T-helper 17 cell (primary cell): ENCODE data around the gene NR6A1. TPM values are rescaled to one million over a fixed set of nuclear protein-coding genes. Genes with fewer than 3 reads are reported as not detected.
A peak's percentile ranks its signal among the peaks of the same experiment; 100 is the strongest.

Experiments used
- ATAC-seq: fragments of 150-1000 bp; cut with Tn5 transposase; 2 replicates; pipeline ENCODE4 v1.10.0; 2021; ENCODE audit warnings: mild to moderate bottlenecking, moderate library complexity
- DNase-seq, 3 donors: peaks; one replicate each; pipeline versions ENCODE4 v3.0.0 to v3.0.0-alpha.2; 2020 to 2021
- H3K9me3 ChIP-seq: one replicate; pipeline ENCODE4 v1.7.0; 2013; ENCODE audit warnings: low read length, mild to moderate bottlenecking; ENCODE audit not compliant: control insufficient read depth, poor library complexity, severe bottlenecking
- H3K27ac Mint-ChIP-seq: one replicate; pipeline ENCODE4 v1.8.0; 2022; ENCODE audit warnings: mild to moderate bottlenecking, moderate library complexity, mixed read lengths
- H3K27me3 Mint-ChIP-seq: one replicate; pipeline ENCODE4 v1.8.0; 2022; ENCODE audit warnings: mixed read lengths
- H3K36me3 Mint-ChIP-seq: one replicate; pipeline ENCODE4 v1.8.0; 2022; ENCODE audit warnings: low read depth, mixed read lengths
- H3K4me1 Mint-ChIP-seq: one replicate; pipeline ENCODE4 v1.8.0; 2022; ENCODE audit warnings: mild to moderate bottlenecking, mixed read lengths
- H3K4me3 Mint-ChIP-seq: one replicate; pipeline ENCODE4 v1.8.0; 2022; ENCODE audit warnings: mild to moderate bottlenecking, moderate library complexity, mixed read lengths
- total RNA-seq, 4 donors: library from RNA in 2 of 4; stranded (reverse) in 2 of 4; gene quantifications; one replicate each; pipeline ENCODE4 v1.2.3 and lab custom pipeline; 2022 to 2026

The NR6A1 gene
- total RNA-seq, 2 donors from 2014 or later, result 0.08 to 0.22 TPM

GRCh38 chr9:124514874-124515273 is 256.2 kb downstream of the NR6A1 start:
- peaks cover 6% of the 10 kb centered on the region for H3K4me1 Mint-ChIP-seq
- peaks cover 44% of the 10 kb centered on the region for H3K27me3 Mint-ChIP-seq
- no peak for DNase-seq
- no peak overlapping the region for H3K27ac Mint-ChIP-seq
- H3K9me3 ChIP-seq, result no peaks in the 10 kb centered on the region
- no peak overlapping the region for H3K4me3 Mint-ChIP-seq
- peaks cover 2% of the 10 kb centered on the region for H3K36me3 Mint-ChIP-seq
- ATAC-seq, result no peak

GRCh38 chr9:124514125-124514524 is 257.0 kb downstream of the NR6A1 start:
- H3K4me3 Mint-ChIP-seq, result no peak overlapping the region
- ATAC-seq (no peak), DNase-seq (no peak)
- peaks cover 41% of the 10 kb centered on the region for H3K27me3 Mint-ChIP-seq
- peaks cover 2% of the 10 kb centered on the region for H3K36me3 Mint-ChIP-seq
- H3K27ac Mint-ChIP-seq, result no peak overlapping the region
- H3K9me3 ChIP-seq, result no peaks in the 10 kb centered on the region
- H3K4me1 Mint-ChIP-seq, result peaks cover 6% of the 10 kb centered on the region

GRCh38 chr9:124513376-124513994 is 257.6 kb downstream of the NR6A1 start:
- Mint-ChIP-seq H3K36me3 (peaks cover 2% of the 10 kb centered on the region), H3K4me3 (no peak overlapping the region), H3K27ac (no peak overlapping the region), H3K4me1 (peaks cover 6% of the 10 kb centered on the region), H3K27me3 (peaks cover 38% of the 10 kb centered on the region)
- no peaks in the 10 kb centered on the region for H3K9me3 ChIP-seq
- no peak for ATAC-seq
- DNase-seq, result no peak

- DNase-seq (no peak), ATAC-seq (no peak)
- H3K4me3 Mint-ChIP-seq, result no peak overlapping the region
- H3K4me1 Mint-ChIP-seq, result peaks cover 6% of the 10 kb centered on the region
- peaks cover 32% of the 10 kb centered on the region for H3K27me3 Mint-ChIP-seq
- H3K36me3 Mint-ChIP-seq, result peaks cover 2% of the 10 kb centered on the region
- H3K9me3 ChIP-seq, result no peaks in the 10 kb centered on the region
- no peak overlapping the region for H3K27ac Mint-ChIP-seq
These were observed 258.3 kb downstream of the NR6A1 start for GRCh38 chr9:124512806-124513204.

DNA sequence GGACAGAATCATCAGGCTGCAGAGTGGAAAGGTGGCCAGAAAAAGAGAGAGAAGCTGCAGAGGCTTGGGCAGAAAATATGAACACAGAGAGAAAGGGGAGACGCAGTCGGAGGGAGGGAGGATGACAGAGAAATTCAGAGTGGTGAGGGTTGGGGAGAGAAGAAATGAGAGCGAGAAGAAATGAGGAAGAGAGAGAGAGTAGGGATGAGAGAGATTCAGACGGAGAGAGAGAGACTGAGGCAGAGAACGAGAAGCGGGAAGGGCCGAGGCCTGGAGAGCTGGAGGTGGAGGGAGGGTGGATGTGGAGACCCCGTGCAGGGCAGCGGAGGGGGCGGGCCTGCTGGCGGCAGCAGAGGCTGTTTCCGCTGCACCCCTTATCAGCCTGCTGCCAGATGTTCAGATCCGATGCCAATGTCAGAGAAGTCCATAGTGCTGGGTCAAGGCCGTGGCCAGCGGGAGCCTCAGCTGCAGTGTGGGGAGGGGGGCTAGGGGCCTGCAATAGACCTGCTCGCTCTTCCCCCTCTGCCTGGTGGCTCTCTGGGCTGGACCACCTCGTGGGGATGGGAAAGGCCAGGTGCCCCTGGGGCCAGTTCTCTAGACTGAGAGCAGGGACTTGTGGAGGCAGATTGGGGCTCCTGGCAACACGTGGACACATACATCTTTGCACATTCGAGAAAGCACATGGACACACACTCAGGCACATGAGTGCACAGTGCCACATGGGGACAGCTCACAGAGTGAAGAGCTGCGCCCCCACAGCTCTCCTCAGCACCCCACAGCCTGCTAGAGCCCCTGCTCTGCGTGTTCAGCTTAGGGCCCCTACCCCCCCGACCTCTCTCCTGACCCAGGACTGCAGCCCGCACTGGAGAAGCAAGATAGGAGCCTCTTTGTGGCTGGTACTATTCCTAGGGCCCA is 259.0 kb downstream of the NR6A1 start:
- H3K36me3 Mint-ChIP-seq, result peaks cover 2% of the 10 kb centered on the region
- DNase-seq (no peak), ATAC-seq (no peak)
- H3K4me1 Mint-ChIP-seq, result peaks cover 6% of the 10 kb centered on the region
- no peak overlapping the region for H3K27ac Mint-ChIP-seq
- H3K27me3 Mint-ChIP-seq, result peaks cover 25% of the 10 kb centered on the region
- H3K9me3 ChIP-seq, result no peaks in the 10 kb centered on the region
- peak overlapping the region; percentile 59 for H3K4me3 Mint-ChIP-seq

GRCh38 chr9:124511426-124511840 is 259.7 kb downstream of the NR6A1 start:
- ATAC-seq, result no peak
- H3K4me1 Mint-ChIP-seq, result peaks cover 6% of the 10 kb centered on the region
- H3K27ac Mint-ChIP-seq, result no peak overlapping the region
- no peak overlapping the region for H3K4me3 Mint-ChIP-seq
- H3K36me3 Mint-ChIP-seq, result no peaks in the 10 kb centered on the region
- H3K9me3 ChIP-seq, result no peaks in the 10 kb centered on the region
- no peak for DNase-seq
- peaks cover 26% of the 10 kb centered on the region for H3K27me3 Mint-ChIP-seq

GRCh38 chr9:124510650-124511425 is 260.3 kb downstream of the NR6A1 start:
- H3K9me3 ChIP-seq, result no peaks in the 10 kb centered on the region
- Mint-ChIP-seq H3K4me3 (no peak overlapping the region), H3K36me3 (no peaks in the 10 kb centered on the region), H3K4me1 (peaks cover 6% of the 10 kb centered on the region), H3K27ac (no peak overlapping the region), H3K27me3 (peaks cover 27% of the 10 kb centered on the region)
- DNase-seq (no peak), ATAC-seq (no peak)

DNA sequence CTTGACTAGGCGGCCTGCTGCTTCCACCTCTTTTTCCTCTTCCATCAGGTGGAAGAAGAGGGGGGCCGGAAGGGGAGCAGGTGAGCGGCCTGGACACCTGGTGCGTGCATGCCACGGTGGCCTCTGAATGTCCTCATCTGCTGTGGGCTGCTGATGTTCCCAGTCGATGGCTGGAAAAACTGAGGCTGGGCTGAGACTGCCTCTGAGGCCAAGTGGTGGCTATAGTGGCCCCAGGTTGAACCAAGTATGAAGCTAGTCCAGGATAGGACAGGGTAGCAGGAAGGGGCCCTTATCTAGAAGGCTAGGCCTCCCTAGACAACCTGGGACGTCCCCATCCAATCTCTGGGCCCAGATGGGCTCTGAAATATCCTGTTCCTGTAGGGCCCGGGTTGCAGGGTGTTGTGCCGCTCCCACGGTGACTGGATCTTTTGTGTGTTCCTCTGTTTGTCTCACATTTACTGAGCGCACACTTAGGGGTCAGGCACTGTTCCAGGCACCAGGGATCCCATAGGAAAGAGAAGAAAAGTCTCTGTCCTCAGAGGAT is 263.2 kb downstream of the NR6A1 start:
- H3K4me3 Mint-ChIP-seq, result no peak overlapping the region
- no peaks in the 10 kb centered on the region for H3K9me3 ChIP-seq
- peaks cover 5% of the 10 kb centered on the region for H3K36me3 Mint-ChIP-seq
- peaks cover 13% of the 10 kb centered on the region for H3K4me1 Mint-ChIP-seq
- no peak overlapping the region for H3K27ac Mint-ChIP-seq
- H3K27me3 Mint-ChIP-seq, result peaks cover 29% of the 10 kb centered on the region
- ATAC-seq (no peak), DNase-seq (no peak)

DNA sequence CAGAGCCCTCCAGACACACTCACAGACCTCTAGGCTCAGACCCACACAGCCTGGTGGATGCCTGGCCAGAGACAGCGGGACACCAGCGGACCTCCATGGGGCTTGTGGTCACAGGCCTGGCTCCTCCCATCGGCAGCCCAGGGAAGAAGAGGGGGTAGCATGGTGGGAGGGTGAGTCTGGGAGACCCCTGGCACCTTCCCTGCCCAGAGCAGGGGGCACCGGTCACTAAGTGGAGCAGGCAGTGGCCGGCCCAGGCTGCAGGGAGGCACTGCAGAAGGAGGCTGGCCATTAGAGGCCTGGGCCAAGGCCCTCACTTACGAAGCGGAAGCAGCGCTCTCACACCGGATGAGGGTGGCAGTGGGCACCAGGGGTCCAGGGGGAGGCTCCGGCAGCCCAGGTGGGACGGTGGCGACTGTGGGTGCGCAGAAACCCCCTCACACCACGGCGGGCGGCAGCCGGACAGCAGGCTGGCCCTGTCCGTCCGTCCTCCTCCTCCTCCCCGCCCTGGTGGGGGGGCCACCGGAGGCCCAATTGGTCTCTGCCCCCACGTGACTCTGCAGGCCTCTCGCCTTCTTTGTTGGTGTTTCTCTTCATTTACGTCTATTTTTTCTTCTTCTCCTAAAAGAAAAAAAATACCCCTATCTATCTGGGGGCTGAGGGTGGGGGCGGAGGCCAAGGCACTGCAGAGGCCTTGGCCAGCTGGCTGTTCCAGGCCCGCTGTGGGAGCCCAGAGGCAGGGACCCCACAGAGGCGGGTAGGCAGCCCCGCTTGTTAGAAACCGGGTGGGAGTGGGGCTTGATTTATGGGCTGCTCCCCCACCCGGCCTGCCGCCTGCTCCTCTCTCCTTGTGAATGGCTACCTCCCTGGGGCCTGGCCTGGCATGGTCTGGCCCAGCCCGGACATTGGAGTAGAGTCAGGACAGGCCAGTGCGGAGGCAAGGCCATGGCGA is 263.9 kb downstream of the NR6A1 start, which contains the start of gene NR5A1:
Gene NR5A1, minus strand, starts transcription at position 469 of the 949 bp plus-strand sequence. CDS start 4,004 bp downstream, outside the sequence.
- no peak within 1 kb of the TSS for H3K27ac Mint-ChIP-seq
- peaks cover 13% of the 10 kb centered on the region for H3K4me1 Mint-ChIP-seq
- no peaks in the 10 kb centered on the region for H3K9me3 ChIP-seq
- DNase-seq (no peak), ATAC-seq (no peak)
- peak within 1 kb of the TSS; percentile 21 for H3K4me3 Mint-ChIP-seq
- H3K27me3 Mint-ChIP-seq, result peaks cover 24% of the 10 kb centered on the region
- peaks cover 5% of the 10 kb centered on the region for H3K36me3 Mint-ChIP-seq

GRCh38 chr9:124506433-124506832 is 264.7 kb downstream of the NR6A1 start:
- Mint-ChIP-seq H3K4me3 (peak overlapping the region; percentile 21), H3K27me3 (peaks cover 22% of the 10 kb centered on the region), H3K4me1 (peaks cover 10% of the 10 kb centered on the region), H3K27ac (no peak overlapping the region), H3K36me3 (peaks cover 5% of the 10 kb centered on the region)
- no peaks in the 10 kb centered on the region for H3K9me3 ChIP-seq
- ATAC-seq (no peak), DNase-seq (no peak)

- H3K9me3 ChIP-seq, result no peaks in the 10 kb centered on the region
- no peak overlapping the region for H3K27ac Mint-ChIP-seq
- H3K4me3 Mint-ChIP-seq, result peak overlapping the region; percentile 21
- H3K36me3 Mint-ChIP-seq, result peaks cover 5% of the 10 kb centered on the region
- H3K27me3 Mint-ChIP-seq, result peaks cover 22% of the 10 kb centered on the region
- DNase-seq (no peak), ATAC-seq (no peak)
- H3K4me1 Mint-ChIP-seq, result peaks cover 10% of the 10 kb centered on the region
These were observed 265.2 kb downstream of the NR6A1 start for GRCh38 chr9:124505901-124506346.
